K562 (cell line): ENCODE measurements around the gene NECTIN1. TPM values are rescaled to one million over a fixed set of nuclear protein-coding genes. Genes with fewer than 3 reads are reported as not detected.

Experiments
- ATAC-seq: fragments of 200-7000 bp; cut with Tn5 transposase; 3 replicates; pipeline ENCODE4 v1.9.1; 2020; ENCODE audit warnings: moderate library complexity
- BruUV-seq: library from RNA; stranded (reverse); fragments of 400-500 nt; replicated peaks from 2 replicates; lab custom pipeline; 2021; lab: Mats Ljungman, UMichigan
- CTCF ChIA-PET: fragments of 300-600 bp; formaldehyde crosslinking; extraction: SDS; loops from one replicate; lab custom pipeline; 2021; ENCODE audit warnings: low intra/inter-chr PET ratio; lab: Yijun Ruan, JAX
- POLR2A ChIA-PET: fragments of 300-600, 350-650 bp; sonication (Branson Sonifier 250); formaldehyde crosslinking; extraction: SDS; loops from one replicate; lab custom pipeline; 2021; ENCODE audit warnings: antibody characterized with exemption, inconsistent platforms; lab: Yijun Ruan, JAX
- DNase-seq, 4 experiments: peaks; one replicate each; pipeline versions ENCODE4 v3.0.0 to v3.0.0-alpha.2; 2011 to 2018; ENCODE audit warnings: low spot score in 3 of 4, mixed read lengths in 3 of 4; ENCODE audit errors: extremely low read depth in 1 of 4
- FAIRE-seq: peaks from 2 replicates; lab custom pipeline; 2011; peaks lifted over from hg19 to GRCh38; lab: Jason Lieb, UNC
- H2AFZ ChIP-seq: 2 replicates; pipeline ENCODE4 v1.6.0; 2011; ENCODE audit warnings: low read depth, low read length, control low read depth, inconsistent platforms
- H3K27ac ChIP-seq: fragments of 200-600 bp; 3 replicates; pipeline ENCODE4 v1.8.0; 2011; ENCODE audit warnings: low read depth, mild to moderate bottlenecking, control low read depth, inconsistent platforms, low read length, moderate library complexity, mixed read lengths; ENCODE audit errors: extremely low read depth
- H3K27me3 ChIP-seq, 2 experiments: fragments of 300-600 bp in 1 of 2; 2 replicates in 1 of 2; 3 replicates in 1 of 2; pipeline versions ENCODE4 v1.6.0 to v1.8.0; 2011; ENCODE audit warnings: inconsistent platforms in 2 of 2, low read length in 2 of 2, mild to moderate bottlenecking in 1 of 2, mixed read lengths in 1 of 2, moderate library complexity in 1 of 2; ENCODE audit not compliant: control insufficient read depth in 2 of 2, insufficient read depth in 2 of 2
- H3K36me3 ChIP-seq: fragments of 300-600 bp; 3 replicates; pipeline ENCODE4 v1.8.0; 2011; ENCODE audit warnings: mild to moderate bottlenecking, low read length, inconsistent platforms; ENCODE audit not compliant: control insufficient read depth, insufficient read depth
- H3K4me1 ChIP-seq, 2 experiments: fragments of 200-600 bp in 1 of 2; replicated peaks in 1 of 2; 2 replicates in 1 of 2; 3 replicates in 1 of 2; pipeline versions ENCODE4 v1.5.1 to v1.8.0; 2011; ENCODE audit warnings: inconsistent platforms in 2 of 2, low read length in 2 of 2, mild to moderate bottlenecking in 1 of 2, mixed read lengths in 1 of 2, moderate library complexity in 1 of 2; ENCODE audit not compliant: control insufficient read depth in 2 of 2, insufficient read depth in 2 of 2
- H3K4me2 ChIP-seq: 2 replicates; pipeline ENCODE4 v1.6.1; 2011; ENCODE audit warnings: low read length, control low read depth, inconsistent platforms, mixed read lengths; ENCODE audit not compliant: insufficient read depth
- H3K4me3 ChIP-seq: fragments of 200-600 bp; sonication (generic), shearing (Covaris generic); 2 replicates; pipeline ENCODE4 v1.5.1; 2016; ENCODE audit warnings: control low read depth, inconsistent platforms
- H3K79me2 ChIP-seq: fragments of 200-600 bp; 3 replicates; pipeline ENCODE4 v1.8.0; 2011; ENCODE audit warnings: low read length, inconsistent platforms; ENCODE audit not compliant: control insufficient read depth, insufficient read depth
- H3K9ac ChIP-seq, 2 experiments: 2 replicates each; pipeline versions ENCODE4 v1.6.0 to v1.6.1; 2011; ENCODE audit warnings: low read depth in 2 of 2, low read length in 2 of 2, control low read depth in 1 of 2, inconsistent platforms in 1 of 2, mild to moderate bottlenecking in 1 of 2, mixed read lengths in 1 of 2; ENCODE audit not compliant: insufficient read depth in 1 of 2
- H3K9me1 ChIP-seq: one replicate; pipeline ENCODE4 v1.6.0; 2011; ENCODE audit warnings: inconsistent platforms, mild to moderate bottlenecking, low read length, moderate library complexity; ENCODE audit not compliant: control insufficient read depth, insufficient read depth
- H3K9me3 ChIP-seq: replicated peaks from 2 replicates; pipeline ENCODE4 v1.5.1; 2011; ENCODE audit warnings: low read depth, low read length, inconsistent platforms; ENCODE audit not compliant: control insufficient read depth, insufficient read depth
- H4K20me1 ChIP-seq: replicated peaks from 2 replicates; pipeline ENCODE4 v1.6.1; 2011; ENCODE audit warnings: low read length, inconsistent platforms, mixed read lengths; ENCODE audit not compliant: control insufficient read depth, insufficient read depth
- COPS2 ChIP-seq: fragments of 450-650 bp; conservative IDR thresholded peaks from 2 replicates; pipeline ENCODE4 v1.6.1; 2016; ENCODE audit warnings: mild to moderate bottlenecking, moderate library complexity
- DEAF1 ChIP-seq: fragments of 450-650 bp; formaldehyde crosslinking; IDR thresholded peaks from 2 replicates; pipeline ENCODE4 v1.4.0; 2020; ENCODE audit warnings: mild to moderate bottlenecking, moderate library complexity
- FOXA3 ChIP-seq, 2 experiments: fragments of 450-650 bp in 1 of 2; sonication (generic) in 1 of 2; formaldehyde crosslinking; IDR thresholded peaks in 1 of 2; conservative IDR thresholded peaks in 1 of 2; 2 replicates each; pipeline versions ENCODE4 v1.4.0 to v1.8.0; 2020 to 2022; ENCODE audit warnings: mild to moderate bottlenecking in 2 of 2, missing genetic modification reagents in 1 of 2
- HDAC8 ChIP-seq: fragments of 450-650 bp; IDR thresholded peaks from 2 replicates; pipeline ENCODE4 v1.6.1; 2016; ENCODE audit warnings: mild to moderate bottlenecking, missing genetic modification characterization, moderate library complexity, missing compliant biosample characterization
- KLF1 ChIP-seq: fragments of 450-650 bp; IDR thresholded peaks from 2 replicates; pipeline ENCODE4 v1.6.1; 2016; ENCODE audit warnings: missing genetic modification characterization, missing compliant biosample characterization
- NR2C1 ChIP-seq, 2 experiments: fragments of 450-650 bp; IDR thresholded peaks; 2 replicates each; pipeline ENCODE4 v1.6.1; 2017; ENCODE audit warnings: mild to moderate bottlenecking in 2 of 2, antibody characterized with exemption in 1 of 2, inconsistent platforms in 1 of 2, missing compliant biosample characterization in 1 of 2, missing genetic modification characterization in 1 of 2
- SMAD2 ChIP-seq: fragments of 150-350 bp; IDR thresholded peaks from 2 replicates; pipeline ENCODE4 v1.6.1; 2014; ENCODE audit warnings: low read depth, mild to moderate bottlenecking, low read length
- TAF7 ChIP-seq: fragments of 450-650 bp; IDR thresholded peaks from 2 replicates; pipeline ENCODE4 v1.6.1; 2016; ENCODE audit warnings: missing genetic modification characterization, missing compliant biosample characterization
- ZNF217 ChIP-seq: sonication (generic); formaldehyde crosslinking; IDR thresholded peaks from 2 replicates; pipeline ENCODE4 v1.8.0; 2022; ENCODE audit warnings: mild to moderate bottlenecking, missing genetic modification reagents
- ZNF311 ChIP-seq: fragments of 250-450 bp; sonication (Bioruptor Pico); IDR thresholded peaks from 2 replicates; pipeline ENCODE4 v1.4.0; 2020; ENCODE audit warnings: mild to moderate bottlenecking, moderate library complexity
- WGBS: fragments of 100-300 bp; shearing (Covaris generic); methylation state at CpG from one replicate; pipeline ENCODE4 v1.1.6; 2016; ENCODE audit warnings: low coverage, mixed read lengths; ENCODE audit not compliant: insufficient coverage; ENCODE audit errors: missing lambda C conversion rate; 5-methylcytosine and 5-hydroxymethylcytosine counted together
- in situ Hi-C: fragments of 300-500 bp; cut with MboI; formaldehyde crosslinking; loops from 4 replicates; pipeline ENCODE4 v1.15.0; 2018; ENCODE audit warnings: inconsistent platforms, mixed read lengths
- intact Hi-C: fragments of 100-400 bp; cut with micrococcal nuclease; formaldehyde crosslinking; loops from 2 replicates; pipeline ENCODE4 v1.14.2; 2022
- polyA plus RNA-seq, 8 experiments: library from polyadenylated mRNA; depleted of rRNA in 4 of 8; stranded (reverse) in 5 of 8; unstranded in 3 of 8; fragments of >200 nt; fragmentation: Nextera tagmentation in 2 of 8; fragmentation: Illumina TruSeq in 1 of 8; extraction: Ambion mirVana in 2 of 8; extraction: Trizol in 1 of 8; gene quantifications; 2 replicates each; pipeline versions ENCODE4 v1.2.1 to v1.2.3, GENCODE V29; 2011 to 2014; ENCODE audit warnings: inconsistent platforms in 1 of 8, missing spikeins in 1 of 8
- total RNA-seq, 7 experiments: library from RNA; depleted of rRNA in 6 of 7; stranded (reverse); fragments of >200 nt in 6 of 7; fragmentation: Illumina TruSeq in 2 of 7; extraction: Trizol in 2 of 7; gene quantifications; 2 replicates each; pipeline versions ENCODE4 v1.2.1 to v1.2.3, GENCODE V29; 2011 to 2021; ENCODE audit warnings: low replicate concordance in 1 of 7

Gene NECTIN1
- total and polyA plus RNA-seq, 9 of the 15 experiments (the other 6 are each of a cell fraction or from before 2014, with no cell fraction given): 0.09 to 0.53 (median 0.23) TPM; not detected in 2

- H3K36me3 ChIP-seq: no peaks in the 10 kb centered on the region
- peaks cover 0 to 52% of the 10 kb centered on the region in 2 experiments; a peak in 3 of 5 replicates for H3K27me3 ChIP-seq
- CTCF ChIA-PET: no interaction called here
- H3K9ac ChIP-seq: no peak overlapping the region
- ATAC-seq (no peak), FAIRE-seq (no peak), DNase-seq (no peak)
- no peak overlapping the region for H3K27ac ChIP-seq
- no peaks in the 10 kb centered on the region for H3K79me2 ChIP-seq
- WGBS: 3% methylated on average over 4 of the region's 4 CpGs
- in situ Hi-C loops (loop anchor here (10.0 kb wide), 1 partner anchor 255 kb away; no protein-coding TSS in a partner anchor), intact Hi-C loops (no loop called here)
- no peak for TF ChIP-seq KLF1 (tag)
- TF ChIP-seq COPS2: no peak
- no peak for TF ChIP-seq DEAF1 (CRISPR knock-in tag)
- TF ChIP-seq HDAC8: no peak
- no peak for TF ChIP-seq NR2C1 (IDR thresholded peaks at IDR 0.05)
- TF ChIP-seq NR2C1 (tag; IDR thresholded peaks at IDR 0.05): no peak
- TF ChIP-seq ZNF311 (CRISPR knock-in tag): no peak
- no peak for TF ChIP-seq TAF7 (tag)
- TF ChIP-seq ZNF217 (CRISPR knock-in tag): no peak
- no peak for TF ChIP-seq FOXA3 (CRISPR knock-in tag; conservative IDR thresholded peaks at IDR 0.05 in 1 of 2, IDR thresholded peaks at IDR 0.05 in 1 of 2)
- no peak for TF ChIP-seq SMAD2
- no TSS peak for BruUV-seq
- peaks cover 8% of the 10 kb centered on the region; the same call in 1 of the 2 replicates for H4K20me1 ChIP-seq
- no peak overlapping the region for H3K4me3 ChIP-seq
- H3K4me1 ChIP-seq: peaks cover 0 to 12% of the 10 kb centered on the region in 2 experiments; a peak in 2 of 5 replicates
- no peaks in the 10 kb centered on the region for H3K9me1 ChIP-seq
- H3K9me3 ChIP-seq: no peaks in the 10 kb centered on the region
- H2AFZ ChIP-seq: no peak overlapping the region
- POLR2A ChIA-PET: interaction anchor here (0.6 kb wide), 1 partner anchor 16 kb away, joined by 3 read pairs; no protein-coding TSS in a partner anchor
- H3K4me2 ChIP-seq: no peak overlapping the region
Measured at GRCh38 chr11:119739975-119740374, 11.0 kb upstream of the NECTIN1 start.
